Keratinocyte (primary cell): ENCODE results near the gene LIMD2.

Source experiments
- CTCF ChIP-seq, 3 experiments: IDR thresholded peaks in 1 of 3; conservative IDR thresholded peaks in 1 of 3; optimal IDR thresholded peaks in 1 of 3; 2 replicates in 2 of 3; 3 replicates in 1 of 3; pipeline versions ENCODE3 to v1.5.1; 2011; ENCODE audit warnings: low read length in 3 of 3, mild to moderate bottlenecking in 3 of 3, moderate library complexity in 2 of 3, control low read depth in 1 of 3, inconsistent platforms in 1 of 3; ENCODE audit not compliant: insufficient read depth in 2 of 3; ENCODE audit errors: extremely low read depth in 1 of 3
- EZH2 ChIP-seq: IDR thresholded peaks from one replicate; pipeline ENCODE4 v1.6.1; 2012; ENCODE audit warnings: inconsistent platforms, mild to moderate bottlenecking, low read length, moderate library complexity

- TF ChIP-seq EZH2: no peak
- no peak for TF ChIP-seq CTCF (optimal IDR thresholded peaks at IDR 0.05 in 1 of 3, IDR thresholded peaks at IDR 0.05 in 1 of 3, conservative IDR thresholded peaks at IDR 0.05 in 1 of 3; ENCODE audit: extremely low read depth in 1 of 3, insufficient read depth in 2 of 3, low read length in 3 of 3)
Measured at GRCh38 chr17:63718988-63719387, 19.1 kb upstream of the LIMD2 start.
